Measurements from ENCODE around the gene PPM1F. TPM values are rescaled to one million over a fixed set of nuclear protein-coding genes. Genes with fewer than 3 reads are reported as not detected.
A peak's percentile ranks its signal among the peaks of the same experiment; 100 is the strongest.

The PPM1F gene
- total and polyA plus RNA-seq, 7 experiments from 2014 or later = 8.8 to 58.0 (median 25.3) TPM

DNA sequence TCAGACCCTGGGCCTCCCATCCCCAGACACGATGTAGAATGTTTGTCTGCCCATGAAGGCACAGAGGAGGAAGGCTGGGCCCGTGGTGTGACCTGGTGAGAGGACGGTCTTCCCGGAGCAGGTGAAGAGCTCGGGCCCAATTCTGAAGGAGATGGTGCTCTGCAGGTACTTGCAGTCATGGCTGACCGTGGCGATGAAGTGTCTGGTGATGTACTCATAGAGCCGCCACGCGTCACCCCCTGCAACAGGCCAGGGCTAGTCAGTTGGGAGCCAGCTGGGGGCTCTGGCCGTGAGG lies 10.0 kb upstream of the PPM1F start:
- Histone ChIP-seq H3K27ac (ENCODE audit: low read depth, low read length) (no peak overlapping the region), H3K4me1 (ENCODE audit: control insufficient read depth in 2 of 2, insufficient read depth in 2 of 2, low read length in 2 of 2) (no peaks in the 10 kb centered on the region), H3K4me3 (ENCODE audit: low read length) (no peak overlapping the region), H3K27me3 (ENCODE audit: control insufficient read depth in 2 of 2, insufficient read depth in 2 of 2, low read length in 2 of 2) (no peaks in the 10 kb centered on the region), H3K9me3 (ENCODE audit: control insufficient read depth in 2 of 3, low read length in 3 of 3) (no peaks in the 10 kb centered on the region), H3K36me3 (ENCODE audit: control insufficient read depth in 2 of 3, insufficient read depth in 3 of 3, low read length in 3 of 3) (peaks cover 0 to 92% (median 25%) of the 10 kb centered on the region in 3 experiments)
- DNase-seq (no peak), ATAC-seq (no peak)
- CTCF ChIA-PET = interaction anchor here (0.7 to 1.5 kb wide), 2 partner anchors 10 to 24 kb away, joined by 3 read pairs; partner anchors contain the start of gene PPM1F
- H3K4me3 Mint-ChIP-seq = no peak overlapping the region
- intact Hi-C loops (cut with micrococcal nuclease) = no loop called here
- no peaks in the 10 kb centered on the region for H3K9me3 Mint-ChIP-seq
- POLR2A ChIA-PET = no interaction called here
- peaks cover 0 to 22% (median 9%) of the 10 kb centered on the region in 5 donors for H3K36me3 Mint-ChIP-seq
- no peaks in the 10 kb centered on the region for H3K27me3 Mint-ChIP-seq
- no peaks in the 10 kb centered on the region for H3K4me1 Mint-ChIP-seq
- H3K27ac Mint-ChIP-seq = peak overlapping the region in 1 of 9 donors; percentile 52

DNA sequence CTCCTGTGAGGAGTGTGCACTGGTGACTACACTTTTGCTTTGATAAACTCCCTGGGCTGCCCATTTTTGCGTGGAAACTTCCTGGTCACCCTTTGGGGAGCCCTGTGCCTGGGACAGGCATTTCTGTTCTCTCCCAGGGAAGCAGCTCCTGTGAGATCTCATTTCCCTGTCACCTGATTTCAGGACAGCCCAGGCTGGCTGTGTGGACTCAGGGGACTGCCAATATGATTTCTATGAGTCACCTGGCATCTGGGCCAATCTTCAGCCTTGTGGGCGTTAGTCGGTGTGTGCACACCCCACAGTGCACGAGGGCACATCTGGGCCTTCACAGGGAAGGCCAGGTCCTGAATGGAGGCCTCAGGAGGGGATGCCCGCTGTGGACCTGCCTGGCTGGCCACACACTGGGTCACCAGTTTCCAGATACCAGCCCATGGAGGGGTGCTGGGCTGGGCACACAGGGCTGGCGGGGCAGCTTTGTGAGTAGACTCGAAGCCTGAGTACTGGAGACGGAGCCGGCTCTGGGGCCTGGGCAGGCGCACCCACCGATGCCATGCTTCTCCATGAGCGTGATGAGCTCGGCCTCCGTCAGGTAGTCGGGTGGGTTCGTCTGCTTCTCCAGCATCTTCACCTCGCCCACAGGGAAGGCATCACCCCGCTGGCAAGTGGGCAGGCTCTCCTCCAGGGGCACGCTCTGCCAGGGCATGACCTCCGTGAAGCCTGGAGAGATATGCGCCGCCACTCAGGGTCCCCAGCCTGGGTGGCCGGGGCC lies 9.4 kb upstream of the PPM1F start:
- no peaks in the 10 kb centered on the region for H3K4me1 Mint-ChIP-seq
- intact Hi-C loops (cut with micrococcal nuclease) = no loop called here
- Histone ChIP-seq H3K36me3 (ENCODE audit: control insufficient read depth in 2 of 3, insufficient read depth in 3 of 3, low read length in 3 of 3) (peaks cover 0 to 86% (median 21%) of the 10 kb centered on the region in 3 experiments), H3K4me1 (ENCODE audit: control insufficient read depth in 2 of 2, insufficient read depth in 2 of 2, low read length in 2 of 2) (no peaks in the 10 kb centered on the region), H3K9me3 (ENCODE audit: control insufficient read depth in 2 of 3, low read length in 3 of 3) (no peaks in the 10 kb centered on the region), H3K27me3 (ENCODE audit: control insufficient read depth in 2 of 2, insufficient read depth in 2 of 2, low read length in 2 of 2) (no peaks in the 10 kb centered on the region), H3K27ac (ENCODE audit: low read depth, low read length) (no peak overlapping the region), H3K4me3 (ENCODE audit: low read length) (no peak overlapping the region)
- H3K9me3 Mint-ChIP-seq = no peaks in the 10 kb centered on the region
- H3K36me3 Mint-ChIP-seq = peaks cover 0 to 18% (median 6%) of the 10 kb centered on the region in 5 donors
- DNase-seq (no peak), ATAC-seq (no peak)
- no peaks in the 10 kb centered on the region for H3K27me3 Mint-ChIP-seq
- H3K27ac Mint-ChIP-seq = peak overlapping the region in 1 of 9 donors; percentile 25
- POLR2A ChIA-PET = no interaction called here
- CTCF ChIA-PET = no interaction called here
- no peak overlapping the region for H3K4me3 Mint-ChIP-seq

DNA sequence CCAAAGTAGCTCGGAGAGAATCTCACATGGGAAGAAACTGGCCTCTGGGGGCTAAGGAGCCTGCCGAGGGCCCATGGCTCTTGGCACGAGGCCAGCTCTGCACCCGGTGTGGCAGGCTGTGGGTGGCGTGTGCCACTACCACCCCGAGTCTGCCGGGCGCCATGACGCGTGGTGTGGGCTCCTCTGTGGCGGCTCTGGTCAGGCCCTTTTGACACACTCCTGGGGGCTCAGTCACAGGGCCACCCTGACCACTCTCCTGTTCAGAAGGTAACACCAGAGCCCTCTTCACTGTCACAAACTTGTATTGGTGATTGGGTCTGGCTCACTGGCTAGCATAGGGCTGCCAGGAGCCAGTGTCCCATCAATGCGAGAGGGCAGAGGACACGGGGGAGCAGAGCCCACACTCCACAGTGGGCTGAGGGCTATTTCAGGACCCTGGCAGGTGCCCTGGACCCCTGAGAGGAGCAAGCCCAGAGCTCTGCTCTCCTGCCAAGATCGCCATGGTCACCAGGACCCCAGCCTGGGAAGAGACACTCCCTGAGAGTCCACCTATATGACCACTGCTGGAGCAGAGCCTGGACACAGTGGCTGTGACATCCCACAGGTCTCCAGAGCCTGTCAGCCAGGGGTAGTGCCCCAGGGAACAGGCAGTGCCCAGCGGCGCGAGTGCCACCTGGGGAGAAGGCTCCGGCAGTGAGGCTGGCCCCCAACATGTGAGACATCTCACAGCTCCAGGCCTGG lies 8.6 kb upstream of the PPM1F start:
- CTCF ChIA-PET = no interaction called here
- peaks cover 0 to 79% (median 13%) of the 10 kb centered on the region in 3 experiments for H3K36me3 ChIP-seq (ENCODE audit: control insufficient read depth in 2 of 3, insufficient read depth in 3 of 3, low read length in 3 of 3)
- intact Hi-C loops (cut with micrococcal nuclease) = no loop called here
- H3K4me1 Mint-ChIP-seq = no peaks in the 10 kb centered on the region
- ATAC-seq (no peak), DNase-seq (no peak)
- no peaks in the 10 kb centered on the region for H3K9me3 Mint-ChIP-seq
- H3K9me3 ChIP-seq (ENCODE audit: control insufficient read depth in 2 of 3, low read length in 3 of 3) = no peaks in the 10 kb centered on the region
- H3K27me3 Mint-ChIP-seq = no peaks in the 10 kb centered on the region
- POLR2A ChIA-PET = no interaction called here
- no peak overlapping the region for H3K4me3 ChIP-seq (ENCODE audit: low read length)
- H3K27ac Mint-ChIP-seq = no peak overlapping the region
- no peak overlapping the region for H3K27ac ChIP-seq (ENCODE audit: low read depth, low read length)
- no peak overlapping the region for H3K4me3 Mint-ChIP-seq
- H3K4me1 ChIP-seq (ENCODE audit: control insufficient read depth in 2 of 2, insufficient read depth in 2 of 2, low read length in 2 of 2) = no peaks in the 10 kb centered on the region
- H3K27me3 ChIP-seq (ENCODE audit: control insufficient read depth in 2 of 2, insufficient read depth in 2 of 2, low read length in 2 of 2) = no peaks in the 10 kb centered on the region
- peaks cover 0 to 10% (median 0%) of the 10 kb centered on the region in 5 donors for H3K36me3 Mint-ChIP-seq

DNA sequence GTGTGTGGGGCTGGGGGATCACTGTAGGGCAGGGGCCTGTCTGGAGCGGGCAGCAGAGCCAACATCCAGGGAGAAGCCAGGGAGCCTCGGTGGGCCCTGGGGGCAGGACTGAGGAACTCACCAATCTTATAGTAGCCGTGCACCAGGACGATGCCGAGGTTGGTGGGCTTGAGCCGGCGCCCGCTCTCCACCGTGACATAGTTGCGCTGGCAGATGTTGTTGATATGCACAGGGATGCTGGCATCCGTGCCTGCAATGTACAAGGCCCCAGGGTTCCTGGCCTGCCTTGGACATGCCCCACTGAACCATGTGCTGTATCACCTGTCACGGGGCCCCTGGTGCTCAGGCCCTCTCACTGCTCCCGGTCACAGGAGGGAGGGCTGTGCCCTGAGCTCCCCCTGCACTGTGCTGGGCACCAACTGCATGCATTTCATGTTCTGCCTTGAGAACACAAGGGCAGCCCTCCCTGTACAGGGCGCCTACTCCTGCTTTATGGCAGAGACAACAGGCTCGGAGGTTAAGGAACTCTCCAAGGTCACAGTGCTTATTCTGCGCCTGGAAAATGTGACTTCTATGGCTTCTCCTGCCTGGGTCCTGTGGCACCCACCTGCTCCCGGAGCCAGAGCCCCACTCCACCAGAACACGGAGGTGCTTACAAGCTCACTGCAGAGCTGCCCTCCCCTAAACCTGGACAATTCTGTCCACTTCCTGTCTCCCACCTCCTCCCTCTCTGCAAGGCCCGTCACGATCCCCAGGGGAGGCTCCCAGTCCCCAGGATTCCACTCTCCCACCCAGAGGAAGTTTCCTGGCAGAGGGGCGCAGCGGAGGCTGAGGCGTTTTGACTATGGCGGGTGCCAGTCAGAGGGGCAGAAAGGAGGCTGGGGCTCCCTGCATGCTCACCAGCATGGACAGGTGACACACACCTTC lies 7.8 kb upstream of the PPM1F start:
- H3K4me1 ChIP-seq (ENCODE audit: control insufficient read depth in 2 of 2, insufficient read depth in 2 of 2, low read length in 2 of 2) = no peaks in the 10 kb centered on the region
- ChIA-PET CTCF (interaction anchor here (1.0 kb wide), 1 partner anchor 22 kb away, joined by 4 read pairs; no protein-coding TSS in a partner anchor), POLR2A (no interaction called here)
- intact Hi-C loops (cut with micrococcal nuclease) = no loop called here
- H3K36me3 ChIP-seq (ENCODE audit: control insufficient read depth in 2 of 3, insufficient read depth in 3 of 3, low read length in 3 of 3) = peaks cover 0 to 72% (median 11%) of the 10 kb centered on the region in 3 experiments
- no peaks in the 10 kb centered on the region for H3K27me3 Mint-ChIP-seq
- peak overlapping the region in 2 of 9 donors; percentile 43 for H3K27ac Mint-ChIP-seq
- no peak overlapping the region for H3K4me3 Mint-ChIP-seq
- peaks cover 0 to 8% (median 0%) of the 10 kb centered on the region in 5 donors for H3K36me3 Mint-ChIP-seq
- no peak overlapping the region for H3K4me3 ChIP-seq (ENCODE audit: low read length)
- DNase-seq (no peak), ATAC-seq (no peak)
- no peaks in the 10 kb centered on the region for H3K27me3 ChIP-seq (ENCODE audit: control insufficient read depth in 2 of 2, insufficient read depth in 2 of 2, low read length in 2 of 2)
- H3K9me3 Mint-ChIP-seq = no peaks in the 10 kb centered on the region
- no peaks in the 10 kb centered on the region for H3K4me1 Mint-ChIP-seq
- H3K27ac ChIP-seq (ENCODE audit: low read depth, low read length) = no peak overlapping the region
- H3K9me3 ChIP-seq (ENCODE audit: control insufficient read depth in 2 of 3, low read length in 3 of 3) = no peaks in the 10 kb centered on the region

- H3K4me1 Mint-ChIP-seq = no peaks in the 10 kb centered on the region
- intact Hi-C loops (cut with micrococcal nuclease) = no loop called here
- DNase-seq (no peak), ATAC-seq (no peak)
- no peak overlapping the region for H3K4me3 Mint-ChIP-seq
- Histone ChIP-seq H3K9me3 (ENCODE audit: control insufficient read depth in 2 of 3, low read length in 3 of 3) (no peaks in the 10 kb centered on the region), H3K4me1 (ENCODE audit: control insufficient read depth in 2 of 2, insufficient read depth in 2 of 2, low read length in 2 of 2) (no peaks in the 10 kb centered on the region), H3K36me3 (ENCODE audit: control insufficient read depth in 2 of 3, insufficient read depth in 3 of 3, low read length in 3 of 3) (peaks cover 0 to 62% (median 6%) of the 10 kb centered on the region in 3 experiments), H3K27ac (ENCODE audit: low read depth, low read length) (no peak overlapping the region), H3K4me3 (ENCODE audit: low read length) (no peak overlapping the region), H3K27me3 (ENCODE audit: control insufficient read depth in 2 of 2, insufficient read depth in 2 of 2, low read length in 2 of 2) (no peaks in the 10 kb centered on the region)
- no peaks in the 10 kb centered on the region for H3K9me3 Mint-ChIP-seq
- H3K27ac Mint-ChIP-seq = peak overlapping the region in 2 of 9 donors; percentile 38 to 49
- POLR2A ChIA-PET = no interaction called here
- no peaks in the 10 kb centered on the region for H3K27me3 Mint-ChIP-seq
- CTCF ChIA-PET = interaction anchor here (1.0 kb wide), 1 partner anchor 21 kb away, joined by 4 read pairs; no protein-coding TSS in a partner anchor
- H3K36me3 Mint-ChIP-seq = peaks cover 0 to 8% (median 0%) of the 10 kb centered on the region in 5 donors
Observed at GRCh38 chr22:21959274-21960074, 6.8 kb upstream of the PPM1F start.

All from naive thymus-derived CD4-positive, alpha-beta T cell (primary cell).